Esophagus squamous epithelium (tissue), 5 donors: ENCODE measurements around the gene FOLH1. TPM values are rescaled to one million over a fixed set of nuclear protein-coding genes. Genes with fewer than 3 reads are reported as not detected.
"Not testable (repeated sequence)": the region's sequence is repeated elsewhere in the genome, so short reads cannot be mapped to it uniquely, and the experiment has no call there.

Experiments used
- DNase-seq: peaks from one replicate; lab custom pipeline; 2025; lab: John Stamatoyannopoulos, UW
- H3K27ac ChIP-seq, 4 donors: fragments of 200-600 bp; sonication (generic); one replicate each; pipeline ENCODE4 v1.5.1; 2016 to 2019; ENCODE audit warnings: mild to moderate bottlenecking in 1 of 4
- H3K27me3 ChIP-seq, 4 donors: fragments of 200-600 bp; sonication (generic); 1 replicate in 3 of 4; 2 replicates in 1 of 4; pipeline versions ENCODE4 v1.5.1 to v1.6.0; 2017 to 2021; ENCODE audit warnings: antibody characterized with exemption in 1 of 4
- H3K36me3 ChIP-seq, 3 donors: fragments of 200-600 bp; sonication (generic); one replicate each; pipeline ENCODE4 v1.5.1; 2016 to 2019
- H3K4me1 ChIP-seq, 3 donors: fragments of 200-600 bp; sonication (generic); one replicate each; pipeline ENCODE4 v1.5.1; 2017 to 2019
- H3K4me3 ChIP-seq, 4 donors: fragments of 200-600 bp; sonication (generic); 1 replicate in 3 of 4; 2 replicates in 1 of 4; pipeline ENCODE4 v1.5.1; 2016 to 2019; ENCODE audit warnings: mild to moderate bottlenecking in 2 of 4, moderate library complexity in 1 of 4
- H3K9me3 ChIP-seq, 3 donors: fragments of 200-600 bp; sonication (generic); one replicate each; pipeline ENCODE4 v1.5.1; 2016 to 2019
- POLR2A ChIP-seq, 4 donors: fragments of 450-650 bp; IDR thresholded peaks; one replicate each; pipeline ENCODE4 v1.6.1; 2017; ENCODE audit warnings: antibody characterized with exemption in 4 of 4, mild to moderate bottlenecking in 4 of 4, moderate library complexity in 3 of 4
- WGBS, 2 donors: methylation state at CpG; one replicate each; pipeline ENCODE4 v1.1.5; 2018; 5-methylcytosine and 5-hydroxymethylcytosine counted together
- intact Hi-C: fragments of 100-400 bp; cut with DNase I; formaldehyde crosslinking; loops from one replicate; pipeline ENCODE4 v1.15.0; 2022
- total RNA-seq, 4 donors: library from RNA; depleted of rRNA; stranded (reverse); fragments of >200 nt; gene quantifications; one replicate each; pipeline ENCODE4 v1.1.0, GENCODE V29; 2016
- TF ChIP-seq, protein P1 (sequence below), 6 experiments: fragments of 450-650 bp in 4 of 6; fragments of 200-600 bp in 2 of 6; sonication (generic) in 2 of 6; IDR thresholded peaks; one replicate each; pipeline ENCODE4 v1.5.1; 2016 to 2019; ENCODE audit warnings: antibody characterized with exemption in 6 of 6, mild to moderate bottlenecking in 4 of 6, moderate library complexity in 4 of 6
- donor health status: DM: yes; HTN: yes; CAD: no.

Gene FOLH1
- 1 to 10 TPM in 3 of 4 donors, under 1 TPM in 1; 0.95 to 7.4 (median 1.8) TPM for total RNA-seq

DNA sequence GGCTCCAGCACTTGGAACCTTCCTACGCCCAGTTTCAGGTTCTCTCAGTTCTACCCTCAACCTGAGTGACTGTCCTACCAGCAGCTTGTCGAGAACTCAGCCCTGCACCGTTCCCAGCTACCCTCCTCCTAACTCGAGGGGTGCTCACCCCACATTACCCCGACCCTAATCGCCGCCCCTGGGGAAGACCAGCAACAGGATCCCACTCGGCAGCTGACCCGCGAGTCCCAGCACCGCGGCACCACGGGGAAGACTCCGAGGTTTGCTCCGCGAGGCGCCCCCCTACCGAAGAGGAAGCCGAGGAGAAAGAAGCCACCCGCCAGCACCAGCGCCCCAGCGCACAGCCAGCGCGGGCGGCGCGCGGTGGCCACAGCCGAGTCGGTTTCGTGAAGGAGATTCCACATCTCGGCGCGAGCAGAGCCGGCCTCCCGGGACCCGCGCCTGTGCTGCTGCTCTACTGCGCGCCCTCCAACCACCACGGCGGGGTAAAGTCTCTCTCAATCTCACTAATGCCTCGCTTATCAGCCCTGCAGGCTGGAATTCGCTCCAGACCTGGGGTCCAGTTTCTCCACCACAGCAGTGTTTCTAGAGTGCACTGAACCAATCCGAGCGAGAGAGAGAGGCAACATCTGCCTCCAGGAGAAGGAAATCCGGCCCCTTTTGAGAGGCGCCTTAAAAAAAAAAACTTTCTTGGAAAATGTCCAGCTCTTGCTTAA is at the start of gene FOLH1:
TSS of gene FOLH1 (minus strand) at position 597 of the 716 bp plus-strand sequence. CDS start at position 404, 193 bp downstream.
- intact Hi-C loops = no loop called here
- H3K4me3 ChIP-seq = peak within 1 kb of the TSS; percentile 38 to 70 (median 51)
- DNase-seq = no peak
- no peaks in the 10 kb centered on the region for H3K9me3 ChIP-seq
- TF ChIP-seq, protein P1, sequence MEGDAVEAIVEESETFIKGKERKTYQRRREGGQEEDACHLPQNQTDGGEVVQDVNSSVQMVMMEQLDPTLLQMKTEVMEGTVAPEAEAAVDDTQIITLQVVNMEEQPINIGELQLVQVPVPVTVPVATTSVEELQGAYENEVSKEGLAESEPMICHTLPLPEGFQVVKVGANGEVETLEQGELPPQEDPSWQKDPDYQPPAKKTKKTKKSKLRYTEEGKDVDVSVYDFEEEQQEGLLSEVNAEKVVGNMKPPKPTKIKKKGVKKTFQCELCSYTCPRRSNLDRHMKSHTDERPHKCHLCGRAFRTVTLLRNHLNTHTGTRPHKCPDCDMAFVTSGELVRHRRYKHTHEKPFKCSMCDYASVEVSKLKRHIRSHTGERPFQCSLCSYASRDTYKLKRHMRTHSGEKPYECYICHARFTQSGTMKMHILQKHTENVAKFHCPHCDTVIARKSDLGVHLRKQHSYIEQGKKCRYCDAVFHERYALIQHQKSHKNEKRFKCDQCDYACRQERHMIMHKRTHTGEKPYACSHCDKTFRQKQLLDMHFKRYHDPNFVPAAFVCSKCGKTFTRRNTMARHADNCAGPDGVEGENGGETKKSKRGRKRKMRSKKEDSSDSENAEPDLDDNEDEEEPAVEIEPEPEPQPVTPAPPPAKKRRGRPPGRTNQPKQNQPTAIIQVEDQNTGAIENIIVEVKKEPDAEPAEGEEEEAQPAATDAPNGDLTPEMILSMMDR (IDR thresholded peaks at IDR 0.05) = no peak
- no peak for TF ChIP-seq POLR2A (IDR thresholded peaks at IDR 0.05)
- peak within 1 kb of the TSS; percentile 59 to 73 (median 64) for H3K27ac ChIP-seq
- H3K36me3 ChIP-seq = no peaks in the 10 kb centered on the region
- WGBS, 2 donors = 8 to 13% methylated on average over 7 to 8 of the region's 48 CpGs
- peaks cover 0 to 21% (median 0%) of the 10 kb centered on the region in 3 donors for H3K4me1 ChIP-seq
- no peaks in the 10 kb centered on the region for H3K27me3 ChIP-seq

DNA sequence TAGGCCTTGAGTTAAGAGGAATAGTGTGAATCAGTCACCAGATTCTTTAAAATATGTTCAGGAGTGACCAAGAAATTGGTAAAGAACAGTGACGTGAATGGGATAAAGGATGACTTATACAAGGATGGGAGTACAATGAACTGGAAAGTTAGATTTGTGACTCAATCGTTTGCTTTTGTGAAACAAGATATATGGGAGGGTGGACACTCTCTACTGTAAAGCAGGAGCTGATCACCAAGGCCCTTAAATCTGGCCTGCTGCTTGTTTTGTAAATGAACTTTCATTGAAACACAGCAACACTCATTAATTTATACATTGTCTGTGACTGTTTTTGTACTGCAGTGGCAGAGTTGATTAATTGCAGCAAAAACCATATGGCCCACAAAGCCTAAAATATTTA is 46.7 kb upstream of the FOLH1 start:
- H3K27ac ChIP-seq, H3K36me3 ChIP-seq, DNase-seq, H3K4me1 ChIP-seq, H3K9me3 ChIP-seq, H3K27me3 ChIP-seq, intact Hi-C loops, H3K4me3 ChIP-seq: not testable (repeated sequence)
- 51 to 53% methylated on average over 2 of the region's 2 CpGs for WGBS, 2 donors

DNA sequence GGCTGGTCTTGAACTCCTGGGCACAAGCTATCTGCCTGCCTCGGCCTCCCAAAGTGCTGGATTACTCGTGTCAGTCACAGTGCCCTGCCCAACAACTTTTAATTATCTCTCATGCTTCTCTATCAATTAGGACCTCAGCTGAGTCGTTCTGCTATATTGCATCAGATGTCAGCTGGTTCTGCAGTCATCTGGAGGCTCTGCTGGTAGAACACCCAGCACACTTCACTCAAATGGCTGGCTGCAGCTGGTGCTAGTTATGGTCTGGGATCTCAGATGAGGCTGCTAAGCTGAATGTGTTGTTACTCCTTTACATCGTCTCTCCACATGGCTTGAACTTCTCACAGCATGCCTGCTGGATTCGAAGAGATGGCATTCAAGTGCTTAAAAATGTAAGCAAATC is 42.8 kb upstream of the FOLH1 start:
- H3K27me3 ChIP-seq, H3K27ac ChIP-seq, H3K36me3 ChIP-seq, H3K9me3 ChIP-seq, H3K4me3 ChIP-seq, DNase-seq, intact Hi-C loops, H3K4me1 ChIP-seq: not testable (repeated sequence)
- WGBS, 2 donors = 64 to 84% methylated on average over 4 to 5 of the region's 5 CpGs

DNA sequence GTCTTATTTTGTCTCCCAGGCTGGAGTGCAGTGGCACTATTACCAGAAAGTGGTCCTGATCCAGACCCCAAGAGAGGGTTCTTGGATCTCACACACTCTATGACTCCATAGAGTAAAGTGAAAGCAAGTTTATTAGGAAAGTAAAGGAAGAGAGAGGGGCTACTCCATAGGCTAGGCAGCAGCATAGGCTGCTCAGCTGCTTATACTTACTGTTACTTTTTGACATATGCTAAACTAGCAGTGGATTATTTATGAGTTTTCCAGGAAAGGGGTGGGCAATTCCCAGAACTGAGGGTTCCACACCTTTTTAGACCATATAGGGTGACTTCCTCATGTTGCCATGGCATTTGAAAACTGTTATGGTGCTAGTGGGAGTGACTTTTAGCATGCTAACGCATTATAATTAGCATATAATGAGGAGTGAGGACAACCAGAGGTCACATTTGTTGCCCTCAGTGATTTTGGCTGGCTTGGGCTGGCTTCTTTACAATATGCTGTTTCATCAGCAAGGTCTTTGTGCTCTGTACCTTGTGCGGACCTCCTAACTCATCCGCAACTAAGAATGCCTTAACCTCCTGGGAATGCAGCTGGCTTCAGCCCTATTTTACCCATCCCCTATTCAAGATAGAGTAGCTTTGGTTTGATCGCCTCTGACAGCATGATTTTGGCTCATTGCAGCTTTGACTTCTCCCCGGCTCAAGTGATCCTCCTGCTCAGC is 42.2 kb upstream of the FOLH1 start:
- H3K4me1 ChIP-seq, H3K36me3 ChIP-seq, intact Hi-C loops, DNase-seq, H3K9me3 ChIP-seq, H3K27ac ChIP-seq, H3K4me3 ChIP-seq, H3K27me3 ChIP-seq: not testable (repeated sequence)
- 80 to 85% methylated on average over 5 of the region's 5 CpGs for WGBS, 2 donors

DNA sequence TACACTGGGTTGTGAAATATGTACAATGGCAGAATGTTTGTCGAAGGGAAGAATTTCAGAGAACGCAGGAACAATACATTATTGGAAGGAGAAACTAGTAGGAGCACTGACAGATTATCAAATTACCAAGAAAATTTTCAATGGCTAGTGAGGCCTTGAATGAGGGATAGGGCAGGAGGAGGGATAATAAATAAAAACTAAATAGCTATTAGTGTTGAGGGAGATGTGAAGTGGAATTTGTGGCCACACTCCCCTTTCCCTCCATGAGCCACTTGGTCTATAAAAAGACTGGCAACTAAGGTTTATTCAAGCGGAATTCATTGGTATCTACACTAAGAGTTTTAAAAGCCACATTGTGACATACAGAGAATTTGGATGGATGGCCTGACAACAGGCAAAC is 41.0 kb upstream of the FOLH1 start:
- H3K4me3 ChIP-seq, H3K9me3 ChIP-seq, H3K27ac ChIP-seq, H3K27me3 ChIP-seq, H3K4me1 ChIP-seq, intact Hi-C loops, DNase-seq, H3K36me3 ChIP-seq: not testable (repeated sequence)
- 80 to 82% methylated on average over 3 of the region's 3 CpGs for whole genome bisulfite sequencing, 2 donors

DNA sequence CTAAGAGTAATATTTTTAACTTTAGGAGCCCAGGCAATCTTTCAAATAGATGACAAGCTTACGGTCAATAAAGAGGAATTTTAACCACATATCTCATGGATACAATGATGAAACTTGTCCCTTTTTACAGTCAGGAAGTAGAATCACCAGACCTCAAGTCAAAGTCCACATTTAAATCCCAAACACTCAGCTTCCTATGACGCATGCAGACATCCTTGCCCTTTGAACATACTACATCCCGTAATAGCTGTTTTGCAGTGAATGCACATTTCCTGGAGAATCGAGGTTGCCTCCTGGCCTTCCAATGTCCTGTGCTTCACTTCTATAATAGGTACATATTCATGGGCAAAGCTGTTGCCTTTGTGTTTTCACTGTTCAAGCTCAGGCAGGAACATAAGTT is 25.3 kb upstream of the FOLH1 start:
- H3K27me3 ChIP-seq, H3K4me3 ChIP-seq, DNase-seq, H3K9me3 ChIP-seq, H3K4me1 ChIP-seq, intact Hi-C loops, H3K27ac ChIP-seq, H3K36me3 ChIP-seq: not testable (repeated sequence)
- 65 to 67% methylated on average over 4 of the region's 4 CpGs for WGBS, 2 donors

DNA sequence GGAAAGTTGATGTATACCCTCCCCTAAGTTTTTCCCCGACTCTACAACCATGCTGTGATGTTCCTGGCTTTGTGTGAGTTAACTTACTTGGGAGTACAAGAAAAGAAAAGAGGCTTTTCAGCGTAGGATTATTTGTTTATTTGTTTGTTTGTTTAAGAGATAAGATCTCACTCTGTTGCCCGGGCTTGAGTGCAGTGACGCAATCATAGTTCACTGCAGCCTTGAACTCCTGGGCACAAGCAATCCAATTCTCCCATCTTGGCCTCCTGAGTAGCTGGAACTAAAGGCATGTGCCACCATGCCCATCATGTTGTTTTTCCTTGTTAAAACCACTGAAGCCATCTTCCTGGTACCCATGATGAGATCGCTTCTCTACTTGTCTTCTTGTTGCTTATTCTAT is 24.6 kb upstream of the FOLH1 start:
- H3K4me3 ChIP-seq, H3K27ac ChIP-seq, H3K36me3 ChIP-seq, intact Hi-C loops, DNase-seq, H3K9me3 ChIP-seq, H3K4me1 ChIP-seq, H3K27me3 ChIP-seq: not testable (repeated sequence)
- 39 to 61% methylated on average over 5 of the region's 5 CpGs for WGBS, 2 donors

DNA sequence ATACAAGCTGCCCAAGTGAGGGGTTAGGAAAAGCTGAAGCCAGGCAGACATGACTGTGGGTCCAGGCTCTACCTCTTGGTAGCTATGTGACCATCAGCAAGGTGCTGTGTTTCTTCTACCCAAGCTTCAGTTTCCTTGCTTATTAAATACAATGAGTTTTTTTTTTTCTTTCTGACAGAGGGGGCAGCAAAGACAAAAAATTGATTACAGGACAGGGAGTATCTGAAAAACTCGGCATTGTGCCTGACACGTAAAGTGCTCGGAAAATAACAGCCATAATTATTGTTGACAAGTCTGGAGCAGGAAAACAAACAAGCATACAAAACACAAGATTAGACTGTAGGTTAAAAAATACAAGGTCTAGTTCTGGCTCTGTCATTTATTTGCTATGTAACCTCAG is 23.3 kb upstream of the FOLH1 start:
- 53 to 58% methylated on average over 3 of the region's 3 CpGs for WGBS, 2 donors
- H3K9me3 ChIP-seq, H3K4me1 ChIP-seq, H3K36me3 ChIP-seq, H3K27me3 ChIP-seq, intact Hi-C loops, DNase-seq, H3K4me3 ChIP-seq, H3K27ac ChIP-seq: not testable (repeated sequence)

DNA sequence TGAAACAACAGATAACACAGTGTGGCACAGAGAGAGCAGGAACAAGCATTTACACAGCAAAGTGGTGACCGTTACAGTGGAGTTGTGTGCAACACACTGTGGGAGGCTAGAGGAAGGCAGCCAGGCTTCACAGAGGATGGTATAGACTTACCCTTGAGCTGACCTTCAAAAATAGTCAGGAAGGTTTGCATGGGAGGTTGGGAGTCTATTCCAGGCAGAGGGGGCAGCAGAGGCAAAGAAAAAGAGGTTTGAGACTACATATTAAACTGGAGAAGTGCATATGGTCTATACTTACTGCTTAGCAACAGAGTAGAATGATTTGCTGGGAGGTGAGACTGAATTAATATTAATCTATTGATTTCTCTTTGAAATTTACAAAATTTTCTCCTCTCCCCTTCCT is 22.1 kb upstream of the FOLH1 start:
- intact Hi-C loops = not testable (repeated sequence)

DNA sequence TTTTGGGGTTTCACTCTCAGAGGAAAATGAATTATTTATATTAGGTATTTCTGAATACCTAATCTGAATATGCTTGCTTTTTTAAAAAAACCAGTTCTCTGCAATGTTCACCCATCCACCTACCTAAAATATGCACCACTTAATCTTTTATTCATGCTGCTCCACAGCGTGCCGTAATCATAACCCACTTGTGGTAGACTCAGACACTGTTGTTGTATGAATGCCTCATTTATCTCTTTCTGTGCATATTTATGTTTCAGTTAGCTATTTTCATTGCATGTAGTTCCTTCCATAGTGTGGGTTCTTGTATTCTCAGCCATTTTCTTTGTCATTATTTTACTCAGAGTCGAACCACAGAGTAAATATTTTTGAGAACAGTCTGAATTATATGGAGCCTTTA is 21.6 kb upstream of the FOLH1 start:
- 51 to 53% methylated on average over 3 of the region's 3 CpGs for WGBS, 2 donors
- H3K27me3 ChIP-seq, H3K27ac ChIP-seq, H3K4me1 ChIP-seq, intact Hi-C loops, H3K9me3 ChIP-seq, DNase-seq, H3K36me3 ChIP-seq, H3K4me3 ChIP-seq: not testable (repeated sequence)

More for the DNA sequence above, 22.1 kb upstream of the FOLH1 start:
- not testable (repeated sequence) for H3K36me3 ChIP-seq, H3K27me3 ChIP-seq, H3K9me3 ChIP-seq, H3K4me3 ChIP-seq, DNase-seq, H3K4me1 ChIP-seq, H3K27ac ChIP-seq
- 52 to 65% methylated on average over 1 of the region's 1 CpG for WGBS, 2 donors
